Body of pancreas (tissue), 4 donors: ENCODE data around the gene DGKI.

Experiments used
- CTCF ChIP-seq, 7 experiments: fragments of 450-650 bp in 4 of 7; fragments of 200-600 bp in 3 of 7; sonication (generic) in 3 of 7; IDR thresholded peaks; one replicate each; pipeline ENCODE4 v1.5.1; 2016 to 2019; ENCODE audit warnings: antibody characterized with exemption in 7 of 7
- POLR2A ChIP-seq, 3 donors: fragments of 450-650 bp; IDR thresholded peaks; one replicate each; pipeline ENCODE4 v1.6.1; 2016; ENCODE audit warnings: antibody characterized with exemption in 3 of 3, mild to moderate bottlenecking in 2 of 3

GRCh38 chr7:137865764-137866163 lies 19.0 kb upstream of the DGKI start:
- TF ChIP-seq CTCF (IDR thresholded peaks at IDR 0.05) (no peak), POLR2A (IDR thresholded peaks at IDR 0.05) (no peak)
